ENCODE measurements around the gene KRTAP16-1. TPM values are rescaled to one million over a fixed set of nuclear protein-coding genes. Genes with fewer than 3 reads are reported as not detected.

The KRTAP16-1 gene
- total and polyA plus RNA-seq, 4 donors, result not detected

DNA sequence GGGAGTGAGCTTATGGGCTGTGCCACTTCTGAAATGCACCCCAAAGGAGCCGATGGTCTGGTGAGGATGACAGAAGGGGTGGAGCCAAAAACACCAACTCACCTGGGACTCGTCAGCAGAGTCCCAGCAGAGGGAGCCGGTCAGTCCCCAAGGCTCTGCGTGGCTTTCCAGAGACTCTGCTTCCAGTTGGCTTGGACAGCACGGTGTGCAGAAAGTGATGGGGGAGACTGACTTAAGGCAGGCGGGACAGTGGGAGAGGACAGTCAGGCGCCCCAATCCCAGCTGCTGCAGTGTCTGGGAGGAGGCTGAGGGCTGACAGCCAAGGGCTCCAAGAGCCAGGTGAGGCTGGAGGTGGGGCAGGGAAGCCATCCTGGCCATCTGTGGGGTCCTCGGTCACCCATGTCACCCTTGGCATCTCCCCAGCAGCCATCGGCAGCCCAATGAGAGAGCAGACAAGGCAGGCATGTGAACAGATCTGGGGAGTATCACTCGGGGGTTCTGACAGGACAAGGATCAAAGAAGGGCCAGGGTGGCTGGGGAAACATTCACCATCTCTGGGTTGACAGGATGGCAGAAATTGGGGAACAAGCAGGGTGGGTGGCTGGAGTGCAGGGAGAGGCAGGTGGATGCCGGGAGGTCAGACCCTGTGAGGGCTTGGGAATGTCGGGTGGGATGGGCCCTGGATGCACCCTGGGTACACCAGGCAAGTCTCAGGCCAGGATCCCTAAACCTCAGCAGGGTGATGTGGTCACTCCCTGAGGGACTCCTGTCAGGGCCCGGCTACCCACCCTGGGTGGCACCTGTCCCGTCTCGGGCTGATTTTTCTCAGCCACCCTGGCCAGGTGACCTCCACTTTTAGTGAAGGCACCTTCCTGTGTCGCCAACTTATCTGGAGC, 15.3 kb upstream of the KRTAP16-1 start:
- Histone ChIP-seq H3K36me3 (ENCODE audit: control insufficient read depth in 4 of 4, insufficient read depth in 4 of 4, low read length in 4 of 4) (no peaks in the 10 kb centered on the region), H3K9me3 (ENCODE audit: control insufficient read depth in 4 of 4, insufficient read depth in 3 of 4, low read length in 3 of 4) (peaks cover 0 to 4% (median 2%) of the 10 kb centered on the region in 4 donors), H3K27me3 (ENCODE audit: control insufficient read depth in 3 of 3, insufficient read depth in 3 of 3, low read length in 2 of 3) (no peaks in the 10 kb centered on the region), H3K4me1 (ENCODE audit: control insufficient read depth in 5 of 5, insufficient read depth in 5 of 5, low read length in 5 of 5) (peaks cover 0 to 9% (median 0%) of the 10 kb centered on the region in 5 donors), H3K4me3 (no peak overlapping the region), H3K9ac (ENCODE audit: insufficient read depth in 1 of 2, low read length in 2 of 2) (no peak overlapping the region), H3K27ac (ENCODE audit: low read depth in 1 of 2, low read length in 1 of 2) (no peak overlapping the region)
- WGBS, 2 donors, result 70 to 72% methylated on average over 16 of the region's 16 CpGs
- TF ChIP-seq, protein P1, sequence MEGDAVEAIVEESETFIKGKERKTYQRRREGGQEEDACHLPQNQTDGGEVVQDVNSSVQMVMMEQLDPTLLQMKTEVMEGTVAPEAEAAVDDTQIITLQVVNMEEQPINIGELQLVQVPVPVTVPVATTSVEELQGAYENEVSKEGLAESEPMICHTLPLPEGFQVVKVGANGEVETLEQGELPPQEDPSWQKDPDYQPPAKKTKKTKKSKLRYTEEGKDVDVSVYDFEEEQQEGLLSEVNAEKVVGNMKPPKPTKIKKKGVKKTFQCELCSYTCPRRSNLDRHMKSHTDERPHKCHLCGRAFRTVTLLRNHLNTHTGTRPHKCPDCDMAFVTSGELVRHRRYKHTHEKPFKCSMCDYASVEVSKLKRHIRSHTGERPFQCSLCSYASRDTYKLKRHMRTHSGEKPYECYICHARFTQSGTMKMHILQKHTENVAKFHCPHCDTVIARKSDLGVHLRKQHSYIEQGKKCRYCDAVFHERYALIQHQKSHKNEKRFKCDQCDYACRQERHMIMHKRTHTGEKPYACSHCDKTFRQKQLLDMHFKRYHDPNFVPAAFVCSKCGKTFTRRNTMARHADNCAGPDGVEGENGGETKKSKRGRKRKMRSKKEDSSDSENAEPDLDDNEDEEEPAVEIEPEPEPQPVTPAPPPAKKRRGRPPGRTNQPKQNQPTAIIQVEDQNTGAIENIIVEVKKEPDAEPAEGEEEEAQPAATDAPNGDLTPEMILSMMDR (IDR thresholded peaks at IDR 0.05; ENCODE audit: control extremely low read depth, extremely low read depth), result no peak
- peak in 1 of 3 donors; percentile 16 for DNase-seq
- ATAC-seq (ENCODE audit: insufficient read depth, low FRiP score), result no peak

DNA sequence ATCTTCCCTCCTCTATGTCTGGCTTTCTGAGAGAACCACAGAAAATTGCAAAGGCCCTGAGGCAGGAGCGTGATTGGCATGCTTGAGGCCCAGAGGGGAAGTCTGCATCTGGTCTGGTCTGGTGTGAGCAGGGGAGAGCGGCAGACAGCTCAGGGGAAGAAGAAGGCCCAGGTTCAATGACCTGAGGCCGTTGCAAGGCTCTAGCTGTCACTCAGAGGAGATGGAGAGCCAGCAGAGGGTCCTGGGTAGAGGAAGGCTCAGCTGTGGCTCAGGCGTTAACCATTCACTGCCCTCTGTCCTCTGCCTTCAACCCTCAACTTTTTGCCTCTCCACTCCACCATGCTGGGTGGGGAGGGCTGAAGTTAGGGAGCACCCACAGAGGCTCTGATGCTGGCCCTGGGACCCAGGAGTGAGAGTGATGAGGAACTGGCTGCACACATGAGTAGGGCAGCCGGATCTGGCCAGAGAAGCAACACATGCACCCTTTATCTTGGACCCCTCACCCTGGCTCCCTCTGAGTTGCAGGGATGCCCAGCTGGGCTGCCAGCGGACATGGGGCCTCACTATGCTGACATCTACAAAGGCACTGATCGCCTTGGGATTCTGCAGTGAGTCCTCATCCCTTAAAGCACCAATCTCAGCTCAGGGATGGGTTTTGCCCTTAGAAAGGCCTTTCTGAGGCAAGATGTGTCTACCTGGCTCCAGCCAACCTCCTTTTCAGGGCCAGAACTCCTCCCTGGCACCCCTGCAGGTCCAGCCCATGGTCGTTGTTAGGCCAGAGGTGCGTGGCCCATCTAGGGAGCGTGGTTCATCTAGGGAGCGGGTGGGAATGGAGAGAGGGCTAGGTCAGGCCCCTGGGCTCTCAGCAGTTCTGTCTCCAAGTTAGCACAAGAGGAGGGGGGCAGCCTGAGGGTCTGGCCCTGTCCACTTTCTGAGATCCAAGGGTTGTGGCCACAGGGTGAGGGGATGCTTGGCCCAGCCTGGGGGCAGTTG, 14.1 kb upstream of the KRTAP16-1 start:
- TF ChIP-seq, protein P1 (IDR thresholded peaks at IDR 0.05; ENCODE audit: control extremely low read depth, extremely low read depth), result no peak
- Histone ChIP-seq H3K36me3 (ENCODE audit: control insufficient read depth in 4 of 4, insufficient read depth in 4 of 4, low read length in 4 of 4) (no peaks in the 10 kb centered on the region), H3K27ac (ENCODE audit: low read depth in 1 of 2, low read length in 1 of 2) (no peak overlapping the region), H3K27me3 (ENCODE audit: control insufficient read depth in 3 of 3, insufficient read depth in 3 of 3, low read length in 2 of 3) (no peaks in the 10 kb centered on the region), H3K4me3 (no peak overlapping the region), H3K9ac (ENCODE audit: insufficient read depth in 1 of 2, low read length in 2 of 2) (no peak overlapping the region), H3K9me3 (ENCODE audit: control insufficient read depth in 4 of 4, insufficient read depth in 3 of 4, low read length in 3 of 4) (peaks cover 0 to 4% (median 2%) of the 10 kb centered on the region in 4 donors), H3K4me1 (ENCODE audit: control insufficient read depth in 5 of 5, insufficient read depth in 5 of 5, low read length in 5 of 5) (no peaks in the 10 kb centered on the region)
- no peak for DNase-seq
- 88 to 92% methylated on average over 11 of the region's 11 CpGs for WGBS, 2 donors
- ATAC-seq (ENCODE audit: insufficient read depth, low FRiP score), result no peak

DNA sequence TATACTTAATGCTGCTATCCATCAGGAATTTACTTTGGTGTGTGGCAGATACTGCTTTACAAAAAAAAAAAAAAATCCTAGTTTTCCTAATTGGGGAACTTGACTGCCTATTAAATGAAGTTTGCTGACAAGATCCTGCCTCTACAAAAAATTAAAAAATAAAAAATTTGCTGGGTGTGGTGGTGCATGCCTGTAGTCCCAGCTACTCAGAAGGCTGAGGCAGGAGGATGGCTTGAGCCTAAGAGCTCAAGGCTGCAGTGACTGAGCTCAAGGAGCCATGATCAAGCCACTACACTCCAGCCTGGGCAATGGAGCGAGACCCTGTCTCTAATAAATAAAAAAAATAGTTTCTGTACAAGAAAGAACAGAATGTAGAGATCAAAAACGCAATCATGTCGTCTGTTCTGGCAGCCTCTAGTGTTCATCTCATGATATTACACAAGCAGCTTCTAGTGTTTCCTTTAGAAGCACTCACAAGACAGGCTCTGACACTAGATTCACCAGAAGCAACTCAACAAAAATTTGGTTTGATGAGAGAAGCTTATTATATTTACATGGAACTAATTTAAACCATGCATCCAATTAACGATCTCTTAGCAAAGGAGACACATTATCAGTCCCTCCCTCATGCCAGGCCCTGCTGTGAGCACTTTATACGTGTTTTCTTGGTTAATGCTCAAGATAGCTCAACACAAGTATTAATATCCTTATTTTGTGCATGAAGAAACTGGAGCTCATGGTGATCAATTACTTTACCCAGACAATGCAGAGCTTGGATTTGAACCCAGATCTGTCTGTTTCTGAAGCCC, 13.2 kb upstream of the KRTAP16-1 start:
- no peaks in the 10 kb centered on the region for H3K4me1 ChIP-seq (ENCODE audit: control insufficient read depth in 5 of 5, insufficient read depth in 5 of 5, low read length in 5 of 5)
- no peaks in the 10 kb centered on the region for H3K36me3 ChIP-seq (ENCODE audit: control insufficient read depth in 4 of 4, insufficient read depth in 4 of 4, low read length in 4 of 4)
- peaks cover 0 to 4% (median 2%) of the 10 kb centered on the region in 4 donors for H3K9me3 ChIP-seq (ENCODE audit: control insufficient read depth in 4 of 4, insufficient read depth in 3 of 4, low read length in 3 of 4)
- no peaks in the 10 kb centered on the region for H3K27me3 ChIP-seq (ENCODE audit: control insufficient read depth in 3 of 3, insufficient read depth in 3 of 3, low read length in 2 of 3)
- WGBS, 2 donors, result 39 to 40% methylated on average over 5 of the region's 5 CpGs
- no peak overlapping the region for H3K27ac ChIP-seq (ENCODE audit: low read depth in 1 of 2, low read length in 1 of 2)
- ATAC-seq (ENCODE audit: insufficient read depth, low FRiP score) (no peak), DNase-seq (peak in 2 of 3 donors; percentile 58 to 71)
- H3K4me3 ChIP-seq, result no peak overlapping the region
- TF ChIP-seq, protein P1 (IDR thresholded peaks at IDR 0.05; ENCODE audit: control extremely low read depth, extremely low read depth), result peak; percentile 70
- H3K9ac ChIP-seq (ENCODE audit: insufficient read depth in 1 of 2, low read length in 2 of 2), result no peak overlapping the region

Data from lung (tissue), 12 donors.